ENCODE data around the gene LPAR6.
"Not testable (repeated sequence)": the region's sequence is repeated elsewhere in the genome, so short reads cannot be mapped to it uniquely, and the experiment has no call there.

The LPAR6 gene

DNA sequence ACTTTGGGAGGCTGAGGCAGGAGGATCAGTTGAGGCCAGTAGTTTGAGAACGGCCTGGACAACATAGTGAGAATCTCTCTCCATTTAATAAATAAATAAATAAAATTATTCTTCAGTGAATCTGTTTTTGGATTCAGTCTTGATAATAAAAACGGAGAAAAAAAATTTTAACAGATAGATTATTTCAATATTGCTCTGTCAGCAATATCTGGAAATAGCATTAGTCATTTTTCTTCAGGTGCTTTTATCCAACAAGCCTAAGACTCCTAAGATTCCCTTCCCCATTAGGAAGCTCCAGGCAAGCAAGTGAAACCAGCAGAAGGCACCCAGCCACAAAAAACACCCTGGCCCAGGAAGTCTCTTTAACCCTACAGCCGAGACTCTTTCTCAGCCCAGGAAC is 21.3 kb upstream of the LPAR6 start:
- in situ Hi-C loops (cut with HindIII; ENCODE audit: low pct_ligation_motif_present, low sequenced_read_pairs) = no loop called here
- Histone ChIP-seq H3K27me3 (replicated peaks) (no peaks in the 10 kb centered on the region), H3K36me3 (replicated peaks) (no peaks in the 10 kb centered on the region), H3K27ac (no peak overlapping the region), H3K4me3 (ENCODE audit: low read depth, low read length) (no peak overlapping the region)
- DNase-seq = no peak
- TF ChIP-seq CTCF (IDR thresholded peaks at IDR 0.05; ENCODE audit: low read depth, low read length, missing control alignments) = no peak

GRCh38 chr13:48431987-48432615 is 19.2 kb upstream of the LPAR6 start:
- Histone ChIP-seq H3K27ac (peak overlapping the region; percentile 56), H3K4me3 (ENCODE audit: low read depth, low read length) (no peak overlapping the region), H3K36me3 (replicated peaks) (no peaks in the 10 kb centered on the region), H3K27me3 (replicated peaks) (no peaks in the 10 kb centered on the region)
- TF ChIP-seq CTCF (IDR thresholded peaks at IDR 0.05; ENCODE audit: low read depth, low read length, missing control alignments) = no peak
- DNase-seq = no peak
- in situ Hi-C loops (cut with HindIII; ENCODE audit: low pct_ligation_motif_present, low sequenced_read_pairs) = no loop called here

GRCh38 chr13:48431431-48431830 is 18.5 kb upstream of the LPAR6 start:
- H3K4me3 ChIP-seq (ENCODE audit: low read depth, low read length) = no peak overlapping the region
- no peaks in the 10 kb centered on the region for H3K27me3 ChIP-seq (replicated peaks)
- peak overlapping the region; percentile 56 for H3K27ac ChIP-seq
- H3K36me3 ChIP-seq (replicated peaks) = no peaks in the 10 kb centered on the region
- TF ChIP-seq CTCF (IDR thresholded peaks at IDR 0.05; ENCODE audit: low read depth, low read length, missing control alignments) = no peak
- DNase-seq = no peak
- in situ Hi-C loops (cut with HindIII; ENCODE audit: low pct_ligation_motif_present, low sequenced_read_pairs) = no loop called here

- no peak overlapping the region for H3K4me3 ChIP-seq (ENCODE audit: low read depth, low read length)
- in situ Hi-C loops (cut with HindIII; ENCODE audit: low pct_ligation_motif_present, low sequenced_read_pairs) = no loop called here
- DNase-seq = no peak
- H3K27me3 ChIP-seq (replicated peaks) = no peaks in the 10 kb centered on the region
- no peak for TF ChIP-seq CTCF (IDR thresholded peaks at IDR 0.05; ENCODE audit: low read depth, low read length, missing control alignments)
- H3K36me3 ChIP-seq (replicated peaks) = no peaks in the 10 kb centered on the region
- no peak overlapping the region for H3K27ac ChIP-seq
Observed at GRCh38 chr13:48429886-48430285, 17.0 kb upstream of the LPAR6 start.

GRCh38 chr13:48429036-48429435 is 16.1 kb upstream of the LPAR6 start:
- Histone ChIP-seq H3K36me3 (replicated peaks) (no peaks in the 10 kb centered on the region), H3K27ac (no peak overlapping the region), H3K4me3 (ENCODE audit: low read depth, low read length) (no peak overlapping the region), H3K27me3 (replicated peaks) (no peaks in the 10 kb centered on the region)
- no peak for DNase-seq
- in situ Hi-C loops (cut with HindIII; ENCODE audit: low pct_ligation_motif_present, low sequenced_read_pairs) = no loop called here
- TF ChIP-seq CTCF (IDR thresholded peaks at IDR 0.05; ENCODE audit: low read depth, low read length, missing control alignments) = no peak

GRCh38 chr13:48426755-48427298 is 13.9 kb upstream of the LPAR6 start:
- H3K36me3 ChIP-seq (replicated peaks); H3K27ac ChIP-seq; DNase-seq; H3K27me3 ChIP-seq (replicated peaks); in situ Hi-C loops (cut with HindIII; ENCODE audit: low pct_ligation_motif_present, low sequenced_read_pairs); H3K4me3 ChIP-seq (ENCODE audit: low read depth, low read length): not testable (repeated sequence)
